ENCODE results near the gene GRB7.

- TF ChIP-seq ILF3 (IDR thresholded peaks at IDR 0.05; ENCODE audit: borderline replicate concordance) (no peak), MAZ (CRISPR knock-in tag; conservative IDR thresholded peaks at IDR 0.05 in 1 of 2, IDR thresholded peaks at IDR 0.05 in 1 of 2) (no peak), CBX8 (IDR thresholded peaks at IDR 0.05; ENCODE audit: borderline replicate concordance, extremely low read depth, low read depth, low read length, poor library complexity, severe bottlenecking) (no peak), NRF1 (conservative IDR thresholded peaks at IDR 0.05 in 1 of 2, IDR thresholded peaks at IDR 0.05 in 1 of 2) (no peak), ZNF512 (tag; IDR thresholded peaks at IDR 0.05) (no peak), EZH2 (IDR thresholded peaks at IDR 0.05; ENCODE audit: borderline replicate concordance, low read depth, low read length) (no peak), ZNF408 (CRISPR knock-in tag; IDR thresholded peaks at IDR 0.05; ENCODE audit: low read depth) (no peak)
- TF ChIP-seq, protein P1, sequence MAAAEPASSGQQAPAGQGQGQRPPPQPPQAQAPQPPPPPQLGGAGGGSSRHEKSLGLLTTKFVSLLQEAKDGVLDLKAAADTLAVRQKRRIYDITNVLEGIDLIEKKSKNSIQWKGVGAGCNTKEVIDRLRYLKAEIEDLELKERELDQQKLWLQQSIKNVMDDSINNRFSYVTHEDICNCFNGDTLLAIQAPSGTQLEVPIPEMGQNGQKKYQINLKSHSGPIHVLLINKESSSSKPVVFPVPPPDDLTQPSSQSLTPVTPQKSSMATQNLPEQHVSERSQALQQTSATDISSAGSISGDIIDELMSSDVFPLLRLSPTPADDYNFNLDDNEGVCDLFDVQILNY (CRISPR knock-in tag; IDR thresholded peaks at IDR 0.05): no peak
- TF ChIP-seq, protein P2, sequence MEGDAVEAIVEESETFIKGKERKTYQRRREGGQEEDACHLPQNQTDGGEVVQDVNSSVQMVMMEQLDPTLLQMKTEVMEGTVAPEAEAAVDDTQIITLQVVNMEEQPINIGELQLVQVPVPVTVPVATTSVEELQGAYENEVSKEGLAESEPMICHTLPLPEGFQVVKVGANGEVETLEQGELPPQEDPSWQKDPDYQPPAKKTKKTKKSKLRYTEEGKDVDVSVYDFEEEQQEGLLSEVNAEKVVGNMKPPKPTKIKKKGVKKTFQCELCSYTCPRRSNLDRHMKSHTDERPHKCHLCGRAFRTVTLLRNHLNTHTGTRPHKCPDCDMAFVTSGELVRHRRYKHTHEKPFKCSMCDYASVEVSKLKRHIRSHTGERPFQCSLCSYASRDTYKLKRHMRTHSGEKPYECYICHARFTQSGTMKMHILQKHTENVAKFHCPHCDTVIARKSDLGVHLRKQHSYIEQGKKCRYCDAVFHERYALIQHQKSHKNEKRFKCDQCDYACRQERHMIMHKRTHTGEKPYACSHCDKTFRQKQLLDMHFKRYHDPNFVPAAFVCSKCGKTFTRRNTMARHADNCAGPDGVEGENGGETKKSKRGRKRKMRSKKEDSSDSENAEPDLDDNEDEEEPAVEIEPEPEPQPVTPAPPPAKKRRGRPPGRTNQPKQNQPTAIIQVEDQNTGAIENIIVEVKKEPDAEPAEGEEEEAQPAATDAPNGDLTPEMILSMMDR (IDR thresholded peaks at IDR 0.05 in 2 of 3, conservative IDR thresholded peaks at IDR 0.05 in 1 of 3; ENCODE audit: insufficient read depth in 2 of 3, low read depth in 1 of 3, low read length in 3 of 3): no peak
These were observed 37.4 kb upstream of the GRB7 start for GRCh38 chr17:39700148-39700987.

Measured in K562 (cell line).